ENCODE results near the gene IL21R.

DNA sequence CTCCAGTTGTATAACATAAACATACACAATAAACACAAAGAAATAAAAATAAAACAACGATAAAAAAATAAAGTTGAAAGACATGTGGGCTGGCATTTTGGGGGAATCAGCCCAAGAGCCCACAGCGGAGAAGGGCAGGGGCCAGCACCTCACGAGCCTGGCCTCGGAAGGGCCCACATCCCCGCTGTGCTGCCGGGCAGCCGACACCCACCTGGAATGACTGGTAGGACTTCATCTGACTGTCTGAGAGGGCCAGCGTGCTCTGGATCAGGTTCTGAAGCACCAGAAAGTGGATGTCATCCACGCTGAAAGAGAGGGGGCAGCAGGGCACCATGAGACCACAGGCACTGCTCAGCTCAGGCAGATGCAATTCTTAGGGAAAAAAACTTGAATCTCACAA is 74.3 kb downstream of the IL21R start:
- TF ChIP-seq POLR2AphosphoS5 (IDR thresholded peaks at IDR 0.05; ENCODE audit: low read depth, low read length), result no peak
- TF ChIP-seq TAF1 (IDR thresholded peaks at IDR 0.05; ENCODE audit: borderline replicate concordance, insufficient read depth, low read length), result no peak
- TF ChIP-seq, protein P1, sequence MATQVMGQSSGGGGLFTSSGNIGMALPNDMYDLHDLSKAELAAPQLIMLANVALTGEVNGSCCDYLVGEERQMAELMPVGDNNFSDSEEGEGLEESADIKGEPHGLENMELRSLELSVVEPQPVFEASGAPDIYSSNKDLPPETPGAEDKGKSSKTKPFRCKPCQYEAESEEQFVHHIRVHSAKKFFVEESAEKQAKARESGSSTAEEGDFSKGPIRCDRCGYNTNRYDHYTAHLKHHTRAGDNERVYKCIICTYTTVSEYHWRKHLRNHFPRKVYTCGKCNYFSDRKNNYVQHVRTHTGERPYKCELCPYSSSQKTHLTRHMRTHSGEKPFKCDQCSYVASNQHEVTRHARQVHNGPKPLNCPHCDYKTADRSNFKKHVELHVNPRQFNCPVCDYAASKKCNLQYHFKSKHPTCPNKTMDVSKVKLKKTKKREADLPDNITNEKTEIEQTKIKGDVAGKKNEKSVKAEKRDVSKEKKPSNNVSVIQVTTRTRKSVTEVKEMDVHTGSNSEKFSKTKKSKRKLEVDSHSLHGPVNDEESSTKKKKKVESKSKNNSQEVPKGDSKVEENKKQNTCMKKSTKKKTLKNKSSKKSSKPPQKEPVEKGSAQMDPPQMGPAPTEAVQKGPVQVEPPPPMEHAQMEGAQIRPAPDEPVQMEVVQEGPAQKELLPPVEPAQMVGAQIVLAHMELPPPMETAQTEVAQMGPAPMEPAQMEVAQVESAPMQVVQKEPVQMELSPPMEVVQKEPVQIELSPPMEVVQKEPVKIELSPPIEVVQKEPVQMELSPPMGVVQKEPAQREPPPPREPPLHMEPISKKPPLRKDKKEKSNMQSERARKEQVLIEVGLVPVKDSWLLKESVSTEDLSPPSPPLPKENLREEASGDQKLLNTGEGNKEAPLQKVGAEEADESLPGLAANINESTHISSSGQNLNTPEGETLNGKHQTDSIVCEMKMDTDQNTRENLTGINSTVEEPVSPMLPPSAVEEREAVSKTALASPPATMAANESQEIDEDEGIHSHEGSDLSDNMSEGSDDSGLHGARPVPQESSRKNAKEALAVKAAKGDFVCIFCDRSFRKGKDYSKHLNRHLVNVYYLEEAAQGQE (IDR thresholded peaks at IDR 0.05; ENCODE audit: insufficient read depth in 1 of 2, low read depth in 2 of 2, low read length in 2 of 2), result no peak

All from PFSK-1 (cell line).